Smooth muscle cell (in vitro differentiated cells): ENCODE measurements around the gene CBLN3. TPM values are rescaled to one million over a fixed set of nuclear protein-coding genes. Genes with fewer than 3 reads are reported as not detected.

Source experiments
- DNase-seq: peaks from one replicate; lab custom pipeline; 2025; ENCODE audit not compliant: unreplicated experiment; lab: John Stamatoyannopoulos, UW
- H2AFZ ChIP-seq: fragments of 200-600 bp; sonication (generic); 2 replicates; pipeline ENCODE4 v1.6.0; 2016; ENCODE audit warnings: antibody characterized with exemption, low read depth, mild to moderate bottlenecking
- H3F3A ChIP-seq: fragments of 200-600 bp; sonication (generic); 2 replicates; pipeline ENCODE4 v1.6.0; 2017; ENCODE audit warnings: antibody characterized with exemption, low read depth
- H3K27ac ChIP-seq: fragments of 200-600 bp; sonication (generic); 2 replicates; pipeline ENCODE4 v1.5.1; 2016; ENCODE audit warnings: low read depth, mild to moderate bottlenecking
- H3K27me3 ChIP-seq: fragments of 200-600 bp; sonication (generic); 2 replicates; pipeline ENCODE4 v1.6.1; 2016; ENCODE audit warnings: low read depth, mild to moderate bottlenecking
- H3K36me3 ChIP-seq: fragments of 200-600 bp; sonication (generic); 2 replicates; pipeline ENCODE4 v1.5.1; 2016; ENCODE audit warnings: low read depth
- H3K4me1 ChIP-seq: fragments of 200-600 bp; sonication (generic); 2 replicates; pipeline ENCODE4 v1.5.1; 2016; ENCODE audit warnings: low read depth
- H3K4me2 ChIP-seq: fragments of 200-600 bp; sonication (generic); 2 replicates; pipeline ENCODE4 v1.6.0; 2016; ENCODE audit warnings: mild to moderate bottlenecking
- H3K4me3 ChIP-seq: fragments of 200-600 bp; sonication (generic); 2 replicates; pipeline ENCODE4 v1.5.1; 2016; ENCODE audit warnings: mild to moderate bottlenecking
- H3K79me2 ChIP-seq: fragments of 200-600 bp; sonication (generic); 2 replicates; pipeline ENCODE4 v1.6.0; 2016; ENCODE audit warnings: low read depth, mild to moderate bottlenecking
- H3K9ac ChIP-seq: fragments of 200-600 bp; sonication (generic); 2 replicates; pipeline ENCODE4 v1.6.0; 2016; ENCODE audit warnings: low read depth
- H3K9me3 ChIP-seq: fragments of 200-600 bp; sonication (generic); replicated peaks from 2 replicates; pipeline ENCODE4 v1.5.1; 2016; ENCODE audit warnings: low read depth
- H4K20me1 ChIP-seq: fragments of 200-600 bp; sonication (generic); 2 replicates; pipeline ENCODE4 v1.6.0; 2016; ENCODE audit warnings: low read depth
- WGBS: methylation state at CpG from one replicate; pipeline ENCODE4 v1.1.7; 2016; ENCODE audit warnings: low lambda C conversion rate; 5-methylcytosine and 5-hydroxymethylcytosine counted together
- polyA plus RNA-seq: library from polyadenylated mRNA; unstranded; fragments of >200 nt; fragmentation: Nextera tagmentation; extraction: Ambion mirVana; gene quantifications from 2 replicates; pipeline ENCODE4 v1.2.1, GENCODE V29; 2016
- total RNA-seq: library from RNA; depleted of rRNA; stranded (reverse); fragments of >200 nt; gene quantifications from 2 replicates; pipeline ENCODE4 v1.2.3, GENCODE V29; 2014
- TF ChIP-seq, protein P1 (sequence below): fragments of 200-600 bp; sonication (generic); IDR thresholded peaks from 2 replicates; pipeline ENCODE4 v1.5.1; 2017; ENCODE audit warnings: borderline replicate concordance, mild to moderate bottlenecking, antibody characterized with exemption; ENCODE audit not compliant: insufficient read depth, poor library complexity, severe bottlenecking

The CBLN3 gene
- total and polyA plus RNA-seq, 2 experiments from 2014 or later, result 1.1 to 1.6 TPM

DNA sequence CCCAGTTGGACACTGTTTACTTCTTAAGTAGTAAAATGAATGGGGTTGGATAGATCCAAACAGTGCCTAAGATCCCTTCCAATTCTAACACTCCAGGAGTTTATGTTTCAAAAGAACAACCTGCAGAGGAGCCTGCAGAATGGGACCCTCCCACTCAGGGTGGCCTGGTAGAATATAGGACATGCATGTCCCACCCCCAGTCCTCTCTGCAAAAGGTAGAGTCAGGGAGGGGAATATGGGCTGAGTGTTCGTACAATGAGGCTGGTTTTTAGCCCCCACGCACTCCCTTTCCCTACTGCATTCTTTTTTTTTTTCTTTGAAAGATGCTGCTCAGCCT is 42.5 kb downstream of the CBLN3 start:
- WGBS, result 88% methylated on average over 2 of the region's 2 CpGs
- Histone ChIP-seq H3K4me3 (no peak overlapping the region), H3K4me1 (no peaks in the 10 kb centered on the region), H3K79me2 (no peaks in the 10 kb centered on the region), H3K27me3 (no peaks in the 10 kb centered on the region), H3K9me3 (no peaks in the 10 kb centered on the region), H3K4me2 (no peak overlapping the region), H3K36me3 (no peaks in the 10 kb centered on the region), H3K9ac (no peak overlapping the region), H4K20me1 (no peaks in the 10 kb centered on the region), H2AFZ (no peak overlapping the region), H3K27ac (no peak overlapping the region), H3F3A (peaks cover 13% of the 10 kb centered on the region)
- no peak for DNase-seq
- TF ChIP-seq, protein P1, sequence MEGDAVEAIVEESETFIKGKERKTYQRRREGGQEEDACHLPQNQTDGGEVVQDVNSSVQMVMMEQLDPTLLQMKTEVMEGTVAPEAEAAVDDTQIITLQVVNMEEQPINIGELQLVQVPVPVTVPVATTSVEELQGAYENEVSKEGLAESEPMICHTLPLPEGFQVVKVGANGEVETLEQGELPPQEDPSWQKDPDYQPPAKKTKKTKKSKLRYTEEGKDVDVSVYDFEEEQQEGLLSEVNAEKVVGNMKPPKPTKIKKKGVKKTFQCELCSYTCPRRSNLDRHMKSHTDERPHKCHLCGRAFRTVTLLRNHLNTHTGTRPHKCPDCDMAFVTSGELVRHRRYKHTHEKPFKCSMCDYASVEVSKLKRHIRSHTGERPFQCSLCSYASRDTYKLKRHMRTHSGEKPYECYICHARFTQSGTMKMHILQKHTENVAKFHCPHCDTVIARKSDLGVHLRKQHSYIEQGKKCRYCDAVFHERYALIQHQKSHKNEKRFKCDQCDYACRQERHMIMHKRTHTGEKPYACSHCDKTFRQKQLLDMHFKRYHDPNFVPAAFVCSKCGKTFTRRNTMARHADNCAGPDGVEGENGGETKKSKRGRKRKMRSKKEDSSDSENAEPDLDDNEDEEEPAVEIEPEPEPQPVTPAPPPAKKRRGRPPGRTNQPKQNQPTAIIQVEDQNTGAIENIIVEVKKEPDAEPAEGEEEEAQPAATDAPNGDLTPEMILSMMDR, result no peak

GRCh38 chr14:24385524-24385923 is 43.9 kb downstream of the CBLN3 start:
- Histone ChIP-seq H3K9me3 (no peaks in the 10 kb centered on the region), H3K4me1 (no peaks in the 10 kb centered on the region), H2AFZ (no peak overlapping the region), H3K27me3 (no peaks in the 10 kb centered on the region), H3K4me3 (no peak overlapping the region), H3K9ac (no peak overlapping the region), H4K20me1 (no peaks in the 10 kb centered on the region), H3K79me2 (no peaks in the 10 kb centered on the region), H3K27ac (no peak overlapping the region), H3F3A (peaks cover 10% of the 10 kb centered on the region), H3K36me3 (no peaks in the 10 kb centered on the region), H3K4me2 (no peak overlapping the region)
- 88% methylated on average over 4 of the region's 4 CpGs for WGBS
- DNase-seq, result no peak
- TF ChIP-seq, protein P1, result no peak

DNA sequence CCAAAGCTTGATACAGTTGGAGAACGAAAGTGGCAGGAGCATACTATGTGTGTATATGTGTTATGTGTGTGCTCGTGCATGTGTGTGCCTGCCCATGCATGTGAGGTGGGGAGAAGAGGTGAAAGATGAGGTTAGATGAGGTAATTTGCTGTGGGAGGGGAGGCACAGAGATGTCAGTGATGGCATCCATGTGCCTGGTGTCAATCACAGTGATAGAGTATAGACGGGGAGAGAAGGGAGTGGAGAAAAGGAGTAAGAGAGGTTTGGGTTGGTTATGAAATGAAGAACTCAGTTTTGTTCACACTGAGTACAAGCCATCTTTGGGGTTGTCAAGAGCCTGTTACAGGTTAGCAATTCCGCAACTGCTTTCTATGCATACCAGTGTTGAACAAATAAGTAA is 45.3 kb downstream of the CBLN3 start:
- Histone ChIP-seq H3K79me2 (no peaks in the 10 kb centered on the region), H3K36me3 (no peaks in the 10 kb centered on the region), H3K9ac (no peak overlapping the region), H4K20me1 (no peaks in the 10 kb centered on the region), H3K27me3 (no peaks in the 10 kb centered on the region), H2AFZ (no peak overlapping the region), H3K4me3 (no peak overlapping the region), H3K4me1 (no peaks in the 10 kb centered on the region), H3K9me3 (no peaks in the 10 kb centered on the region), H3F3A (peaks cover 7% of the 10 kb centered on the region), H3K27ac (no peak overlapping the region), H3K4me2 (no peak overlapping the region)
- no peak for DNase-seq
- TF ChIP-seq, protein P1, result no peak
- WGBS, result 96% methylated on average over 4 of the region's 4 CpGs

DNA sequence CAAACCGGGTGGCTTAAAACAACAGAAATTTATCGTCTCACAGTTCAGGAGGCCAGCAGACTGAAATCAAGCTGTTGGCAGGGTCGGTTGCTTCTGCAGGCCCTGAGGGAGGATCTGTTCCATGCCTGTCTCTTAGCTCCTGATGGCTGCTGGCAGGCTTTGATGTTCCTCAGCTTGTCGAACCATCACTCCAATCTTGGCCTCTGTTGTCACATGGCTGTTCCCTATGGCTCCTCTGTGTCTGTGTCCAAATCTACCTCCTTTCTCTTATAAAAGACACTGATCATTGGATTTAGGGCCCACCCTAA is 47.5 kb downstream of the CBLN3 start:
- Histone ChIP-seq H3K4me2 (no peak overlapping the region), H3K4me3 (no peak overlapping the region), H4K20me1 (no peaks in the 10 kb centered on the region), H3K4me1 (no peaks in the 10 kb centered on the region), H3K79me2 (no peaks in the 10 kb centered on the region), H3K9me3 (no peaks in the 10 kb centered on the region), H3K36me3 (no peaks in the 10 kb centered on the region), H3F3A (no peaks in the 10 kb centered on the region), H3K9ac (no peak overlapping the region), H3K27ac (no peak overlapping the region), H3K27me3 (no peaks in the 10 kb centered on the region), H2AFZ (no peak overlapping the region)
- TF ChIP-seq, protein P1, result no peak
- DNase-seq, result no peak
- WGBS, result 72% methylated on average over 4 of the region's 4 CpGs
